SKM-1 (cell line): Measurements from ENCODE around the gene HOXC10.

Source experiments
- DNase-seq: peaks from one replicate; lab custom pipeline; 2025; ENCODE audit not compliant: unreplicated experiment; lab: John Stamatoyannopoulos, UW

HOXC10 gene

GRCh38 chr12:54002278-54002914, 17.4 kb downstream of the HOXC10 start:
- DNase-seq = no peak

DNA sequence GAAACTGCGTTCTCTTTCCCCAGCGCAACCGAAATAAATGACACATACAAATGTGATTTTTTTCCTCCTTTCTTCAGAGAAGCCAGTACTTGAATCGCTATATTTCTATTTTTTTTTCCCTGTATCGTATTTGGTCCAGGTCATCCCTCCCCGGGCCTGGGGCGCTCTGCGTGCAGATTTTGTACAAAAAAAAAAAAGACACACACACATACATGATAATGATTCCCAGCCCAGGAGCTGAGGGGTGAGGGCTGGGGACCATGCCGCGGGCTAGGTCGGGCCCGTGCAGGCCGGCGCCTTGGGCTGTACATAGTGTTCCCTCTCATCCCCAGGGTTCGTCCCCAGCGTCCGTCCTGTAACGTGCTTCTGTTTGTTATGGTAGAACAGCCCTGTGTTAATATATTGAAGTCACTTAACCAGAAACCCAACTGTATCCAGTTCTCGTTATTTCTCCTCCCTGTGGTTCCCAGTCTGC, 18.0 kb downstream of the HOXC10 start:
- no peak for DNase-seq

DNA sequence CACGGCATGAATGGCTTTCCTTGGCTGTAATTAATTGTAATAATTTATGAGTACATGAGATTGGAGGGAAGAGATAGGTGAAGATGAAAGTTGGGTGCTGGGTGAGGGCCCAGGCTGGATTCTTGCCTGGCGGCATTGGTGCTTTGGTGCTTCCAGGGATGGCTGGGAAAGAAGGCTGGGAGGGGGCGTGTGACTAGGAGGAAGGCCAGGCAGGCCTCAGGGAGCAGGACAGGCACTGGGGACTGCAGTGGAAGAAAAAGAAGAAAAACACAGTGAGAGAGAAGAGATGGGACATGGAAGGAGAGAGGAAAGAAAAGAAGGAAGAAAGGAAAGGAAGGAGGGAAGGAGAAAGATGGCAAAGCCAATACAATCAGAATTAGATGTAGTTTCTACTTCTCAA, 18.7 kb downstream of the HOXC10 start:
- no peak for DNase-seq

DNA sequence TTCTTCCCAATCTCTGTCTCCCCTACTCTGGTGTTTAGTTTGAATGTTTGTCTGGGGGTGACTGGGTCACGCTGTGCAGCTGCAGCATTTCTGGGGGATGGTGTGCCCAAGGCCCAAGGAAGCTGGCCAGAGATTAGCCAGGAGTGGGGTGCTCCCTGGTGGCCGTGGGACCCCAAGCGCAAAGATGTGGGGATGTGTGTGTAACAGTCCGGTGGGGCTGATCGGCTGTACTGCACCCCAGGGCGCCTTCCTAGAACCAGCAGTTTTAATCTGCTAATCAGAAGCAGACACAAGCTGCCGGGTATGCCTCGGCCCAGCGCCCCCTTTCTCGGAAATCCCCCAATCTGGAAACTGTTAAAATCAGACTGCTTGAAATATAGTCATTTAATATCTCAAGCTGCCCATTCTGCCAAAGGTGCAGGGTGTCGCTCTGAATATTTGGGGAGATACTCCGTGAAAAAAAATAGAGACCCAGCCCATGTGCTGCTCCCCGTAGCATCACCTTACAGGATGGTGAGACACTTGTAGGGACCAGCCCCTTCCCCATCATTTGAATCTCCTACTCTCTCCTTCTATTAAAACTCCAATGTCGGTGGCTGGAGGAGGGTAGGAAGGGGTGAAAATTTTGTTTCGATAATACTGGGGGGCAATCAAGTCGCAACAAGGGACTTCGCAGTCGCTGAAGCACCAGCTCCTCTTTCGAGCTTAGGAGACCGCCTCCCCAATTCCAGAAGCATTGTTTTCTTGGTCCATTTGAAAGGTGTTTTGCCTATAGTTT, 19.3 kb downstream of the HOXC10 start:
- no peak for DNase-seq

DNA sequence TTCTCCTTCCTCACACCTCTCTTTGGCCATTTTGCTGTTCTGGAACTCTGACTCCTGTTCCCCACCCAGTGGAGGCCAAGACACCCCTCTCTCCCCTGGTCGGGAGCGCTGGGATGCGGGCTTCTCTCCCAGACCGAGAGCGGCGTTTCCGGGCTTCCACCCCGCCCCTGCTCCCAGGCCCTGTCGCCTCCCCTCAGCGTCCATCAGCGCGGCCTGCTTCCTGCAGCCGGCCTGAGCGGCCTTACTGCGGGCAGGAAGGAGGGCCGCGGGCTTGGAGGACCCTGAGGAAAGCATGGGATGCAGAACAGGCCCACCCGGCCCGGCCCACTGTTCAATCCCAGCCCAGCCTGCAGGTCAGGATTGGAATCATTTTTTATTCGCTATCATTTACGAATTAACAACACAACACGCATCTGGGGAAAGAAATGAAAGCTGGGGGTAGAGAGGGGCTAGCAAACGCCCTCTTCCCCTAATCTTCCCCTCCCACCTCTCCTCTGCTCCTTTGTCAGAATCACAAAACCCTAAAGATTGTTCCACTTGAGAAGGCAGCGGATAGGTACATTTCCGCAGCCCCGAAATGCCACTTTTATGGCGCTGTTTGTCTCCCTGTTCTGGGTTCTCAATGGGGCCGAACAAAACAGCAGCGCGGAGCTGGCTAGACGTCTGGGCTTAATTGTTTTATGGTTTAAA, 20.0 kb downstream of the HOXC10 start:
- no peak for DNase-seq

DNA sequence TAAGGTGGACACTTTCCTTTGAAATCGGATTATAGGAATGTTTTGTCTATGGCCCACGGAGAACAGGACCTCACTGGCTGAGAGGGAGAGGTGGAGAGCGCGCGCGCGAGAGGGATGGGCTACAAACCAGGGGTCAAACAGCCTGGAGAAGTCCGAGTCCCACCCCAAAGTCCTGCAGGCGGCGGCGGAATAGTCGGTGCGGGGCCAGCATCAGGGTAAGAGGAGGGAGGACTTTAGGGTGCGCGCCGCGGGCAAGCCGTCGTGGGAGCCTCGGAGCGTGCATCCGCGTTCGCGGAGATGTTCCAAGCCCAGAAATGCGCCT, 20.5 kb downstream of the HOXC10 start:
- DNase-seq = no peak

DNA sequence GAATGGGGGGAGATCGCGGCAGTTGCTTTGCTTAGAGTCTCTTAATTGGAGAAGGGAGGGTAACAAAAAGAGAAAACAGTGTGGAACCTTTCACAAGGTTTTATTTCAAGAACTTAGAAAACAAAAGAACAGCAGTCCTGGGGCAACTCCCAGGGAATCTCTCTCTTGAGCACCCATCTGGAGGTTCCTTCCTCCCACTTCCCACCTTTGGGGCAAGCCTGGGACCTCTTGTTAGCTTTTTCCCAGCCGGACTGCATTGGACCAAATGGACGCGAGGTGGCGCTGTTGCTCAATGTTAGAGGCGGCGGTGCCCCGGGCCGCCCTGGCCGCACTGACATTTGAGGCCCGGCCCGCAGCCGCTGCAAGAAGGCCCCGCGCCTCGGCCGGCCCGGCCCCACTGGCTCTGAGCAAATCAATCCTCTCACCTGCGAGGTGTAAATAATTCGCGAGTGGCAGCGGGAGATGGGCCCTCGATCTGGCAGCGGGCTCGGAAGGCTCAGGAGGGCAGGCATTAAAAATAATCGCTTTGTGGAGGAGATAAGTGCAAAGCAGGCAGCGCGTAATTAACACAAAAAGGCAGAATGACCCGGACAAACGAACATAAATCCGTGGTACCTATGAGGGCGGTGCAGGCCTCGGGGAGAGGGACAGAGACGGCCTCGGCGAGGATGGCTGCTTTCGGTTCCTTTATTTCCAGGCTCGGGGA, 21.1 kb downstream of the HOXC10 start:
- DNase-seq = no peak

GRCh38 chr12:54006559-54007220, 21.7 kb downstream of the HOXC10 start:
- no peak for DNase-seq

DNA sequence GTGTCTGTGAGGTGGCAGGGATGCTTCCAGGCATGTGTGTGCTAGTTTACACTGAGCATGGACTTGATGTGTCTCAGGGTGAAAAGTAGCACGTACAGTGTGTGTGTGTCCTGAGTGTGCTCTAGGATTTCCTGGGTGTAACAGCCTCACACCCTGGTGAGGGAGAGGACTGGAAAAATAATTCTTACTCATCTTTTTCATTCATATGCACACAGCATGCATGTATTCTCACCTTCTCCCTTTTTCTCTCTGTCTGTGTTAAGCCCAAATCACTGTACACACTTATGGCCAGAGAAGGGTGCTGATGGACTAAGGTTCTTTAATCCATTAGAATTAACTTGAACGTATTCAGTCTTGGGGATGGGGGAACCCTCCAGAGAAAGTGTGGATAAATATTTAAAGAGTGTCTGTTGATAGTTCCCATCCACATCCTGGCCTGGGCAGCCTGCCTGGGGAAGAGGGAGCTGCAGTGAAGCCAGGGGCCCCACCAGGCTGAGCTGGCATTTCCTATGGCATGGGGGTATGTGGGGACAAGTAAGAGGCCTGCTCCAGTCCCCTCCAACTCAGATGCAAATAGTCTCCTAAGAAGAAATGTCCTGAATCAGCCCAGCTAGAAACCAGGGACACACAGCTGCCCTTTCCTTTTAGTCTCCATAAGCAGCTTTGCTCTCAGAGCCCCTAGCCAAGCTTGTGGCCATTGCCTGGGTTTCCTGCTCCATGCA, 22.8 kb downstream of the HOXC10 start:
- no peak for DNase-seq

- DNase-seq = no peak
Measured at GRCh38 chr12:54008260-54008552, 23.3 kb downstream of the HOXC10 start.

GRCh38 chr12:54009171-54010052, 24.5 kb downstream of the HOXC10 start:
- DNase-seq = no peak

GRCh38 chr12:54010053-54010971, 25.4 kb downstream of the HOXC10 start:
- no peak for DNase-seq

DNA sequence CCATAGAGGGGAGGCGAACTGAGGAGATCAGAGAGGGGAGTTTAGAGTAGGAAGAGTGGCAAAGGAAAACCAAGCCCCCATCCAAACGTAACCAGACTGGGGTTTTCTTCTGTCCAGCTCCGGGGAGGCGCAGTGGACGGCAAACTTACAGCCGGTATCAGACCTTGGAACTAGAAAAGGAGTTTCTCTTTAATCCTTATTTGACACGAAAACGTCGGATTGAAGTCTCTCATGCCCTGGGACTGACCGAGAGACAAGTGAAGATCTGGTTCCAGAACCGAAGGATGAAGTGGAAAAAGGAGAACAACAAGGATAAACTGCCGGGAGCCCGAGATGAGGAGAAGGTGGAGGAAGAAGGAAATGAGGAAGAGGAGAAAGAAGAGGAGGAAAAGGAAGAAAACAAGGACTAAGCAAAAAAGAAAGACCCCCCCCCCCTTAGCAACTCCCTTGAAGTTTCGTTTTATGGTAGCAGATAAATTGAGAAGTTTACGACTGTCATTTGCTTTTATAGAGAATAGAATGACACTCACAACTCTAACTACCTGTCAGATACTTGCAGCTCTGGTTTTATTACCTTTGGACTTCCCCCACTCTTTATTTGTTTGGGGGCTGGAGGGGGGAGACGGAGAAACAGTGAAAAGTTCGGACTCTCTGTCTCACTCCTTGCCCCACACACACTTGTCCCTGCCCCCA, 26.2 kb downstream of the HOXC10 start:
- no peak for DNase-seq

GRCh38 chr12:54011665-54012532, 27.0 kb downstream of the HOXC10 start:
- DNase-seq = no peak

DNA sequence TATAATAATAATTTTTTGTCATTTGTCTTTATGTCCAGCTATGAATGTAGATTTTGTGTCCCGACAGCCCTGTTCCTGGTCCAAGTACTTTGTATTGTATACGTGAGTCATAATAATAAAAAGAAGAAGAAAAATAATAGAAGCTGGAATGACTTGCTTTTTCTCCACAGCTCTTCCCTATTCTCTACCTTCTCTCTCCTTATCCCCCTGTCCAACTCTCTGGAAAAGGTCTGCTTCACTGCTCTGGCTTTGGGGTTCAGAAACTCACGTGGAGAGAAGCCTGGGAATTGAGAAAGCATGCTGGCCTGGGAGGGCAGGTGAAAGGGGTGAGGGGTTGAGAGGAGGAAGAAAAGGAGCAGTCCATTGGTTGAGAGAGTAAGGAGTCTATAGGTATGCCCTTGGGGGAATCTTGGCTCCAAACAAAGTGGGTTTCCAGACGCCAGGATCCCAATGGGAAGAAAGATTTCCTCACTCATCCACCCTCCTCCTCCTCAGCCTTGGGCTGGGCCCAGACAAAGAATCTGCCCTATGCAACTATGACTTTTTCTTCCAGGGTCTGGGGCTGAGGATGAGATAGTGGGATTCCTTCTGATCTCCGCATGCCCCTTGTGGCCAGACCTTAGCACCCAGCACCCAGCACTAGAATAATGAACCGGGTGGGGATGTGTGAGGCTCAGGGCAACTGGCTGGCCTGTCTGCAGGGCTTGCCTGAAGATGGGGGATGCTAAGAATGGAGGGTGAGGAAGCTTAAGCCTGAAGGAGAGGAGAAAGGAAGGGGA, 27.9 kb downstream of the HOXC10 start:
- no peak for DNase-seq

DNA sequence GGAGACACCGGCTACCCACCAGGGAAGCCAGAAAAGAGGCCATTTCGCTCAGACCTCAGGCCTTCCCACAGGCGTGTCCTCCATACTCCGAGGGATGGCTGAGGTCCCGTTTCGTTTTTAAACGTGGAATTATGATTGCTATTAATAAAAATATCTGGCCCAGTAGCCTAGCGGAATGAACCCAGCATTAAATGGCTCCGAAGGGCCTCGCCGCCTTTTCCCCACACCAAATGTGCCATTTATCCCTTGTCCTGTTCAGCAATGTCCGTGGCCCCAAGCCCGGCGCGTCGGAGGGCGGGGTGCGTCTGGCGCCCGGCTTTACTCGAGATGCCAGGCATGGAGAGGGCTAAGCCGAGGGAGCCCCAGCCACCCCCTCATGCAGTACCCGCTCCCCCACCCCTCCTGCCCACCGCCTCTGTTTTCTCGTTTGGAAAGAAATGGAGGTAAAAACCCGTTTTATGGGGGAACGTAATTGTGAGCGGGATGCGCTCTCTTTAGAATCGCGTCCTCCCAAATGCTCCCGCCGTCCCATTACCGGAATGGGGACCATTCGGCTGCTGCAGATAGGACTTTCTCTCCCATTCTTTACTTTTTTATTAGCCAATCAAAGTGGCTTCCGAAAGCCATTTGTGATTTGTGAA, 29.6 kb downstream of the HOXC10 start:
- DNase-seq = no peak
